ENCODE data around the gene HDAC4.

Gene HDAC4

GRCh38 chr2:239042551-239043320 is 358.1 kb downstream of the HDAC4 start:
- TF ChIP-seq CTCF (IDR thresholded peaks at IDR 0.05; ENCODE audit: low read depth, low read length, missing control alignments): no peak
- no peak for DNase-seq
- in situ Hi-C loops (cut with HindIII; ENCODE audit: low pct_ligation_motif_present, low sequenced_read_pairs): no loop called here

GRCh38 chr2:239042046-239042445 is 358.8 kb downstream of the HDAC4 start:
- no peak overlapping the region for H3K4me3 ChIP-seq (ENCODE audit: low read depth, low read length)
- no peak overlapping the region for H3K27ac ChIP-seq
- H3K27me3 ChIP-seq (replicated peaks): no peaks in the 10 kb centered on the region
- no peaks in the 10 kb centered on the region for H3K36me3 ChIP-seq (replicated peaks)
- DNase-seq: no peak
- in situ Hi-C loops (cut with HindIII; ENCODE audit: low pct_ligation_motif_present, low sequenced_read_pairs): no loop called here
- TF ChIP-seq CTCF (IDR thresholded peaks at IDR 0.05; ENCODE audit: low read depth, low read length, missing control alignments): no peak

More at GRCh38 chr2:239042551-239043320, 358.1 kb downstream of the HDAC4 start:
- H3K27ac ChIP-seq: no peak overlapping the region
- no peaks in the 10 kb centered on the region for H3K36me3 ChIP-seq (replicated peaks)
- no peak overlapping the region for H3K4me3 ChIP-seq (ENCODE audit: low read depth, low read length)
- H3K27me3 ChIP-seq (replicated peaks): no peaks in the 10 kb centered on the region

- in situ Hi-C loops (cut with HindIII; ENCODE audit: low pct_ligation_motif_present, low sequenced_read_pairs): no loop called here
- no peak overlapping the region for H3K27ac ChIP-seq
- no peak for TF ChIP-seq CTCF (IDR thresholded peaks at IDR 0.05; ENCODE audit: low read depth, low read length, missing control alignments)
- no peak for DNase-seq
- H3K36me3 ChIP-seq (replicated peaks): no peaks in the 10 kb centered on the region
- H3K27me3 ChIP-seq (replicated peaks): no peaks in the 10 kb centered on the region
- H3K4me3 ChIP-seq (ENCODE audit: low read depth, low read length): no peak overlapping the region
These were observed 359.8 kb downstream of the HDAC4 start for GRCh38 chr2:239041062-239041461.

GRCh38 chr2:239040152-239040761 is 360.6 kb downstream of the HDAC4 start:
- H3K36me3 ChIP-seq (replicated peaks): no peaks in the 10 kb centered on the region
- in situ Hi-C loops (cut with HindIII; ENCODE audit: low pct_ligation_motif_present, low sequenced_read_pairs): no loop called here
- H3K27ac ChIP-seq: no peak overlapping the region
- no peaks in the 10 kb centered on the region for H3K27me3 ChIP-seq (replicated peaks)
- H3K4me3 ChIP-seq (ENCODE audit: low read depth, low read length): no peak overlapping the region
- no peak for TF ChIP-seq CTCF (IDR thresholded peaks at IDR 0.05; ENCODE audit: low read depth, low read length, missing control alignments)
- DNase-seq: no peak

- Histone ChIP-seq H3K27me3 (replicated peaks) (no peaks in the 10 kb centered on the region), H3K27ac (no peak overlapping the region), H3K4me3 (ENCODE audit: low read depth, low read length) (no peak overlapping the region), H3K36me3 (replicated peaks) (no peaks in the 10 kb centered on the region)
- in situ Hi-C loops (cut with HindIII; ENCODE audit: low pct_ligation_motif_present, low sequenced_read_pairs): no loop called here
- DNase-seq: no peak
- TF ChIP-seq CTCF (IDR thresholded peaks at IDR 0.05; ENCODE audit: low read depth, low read length, missing control alignments): no peak
These were observed 361.4 kb downstream of the HDAC4 start for GRCh38 chr2:239039479-239039861.
